ENCODE measurements around the gene CABYR. TPM values are rescaled to one million over a fixed set of nuclear protein-coding genes. Genes with fewer than 3 reads are reported as not detected.

CABYR gene
- total RNA-seq, 4 donors from 2014 or later: 1.1 to 1.5 TPM; not detected in 2

DNA sequence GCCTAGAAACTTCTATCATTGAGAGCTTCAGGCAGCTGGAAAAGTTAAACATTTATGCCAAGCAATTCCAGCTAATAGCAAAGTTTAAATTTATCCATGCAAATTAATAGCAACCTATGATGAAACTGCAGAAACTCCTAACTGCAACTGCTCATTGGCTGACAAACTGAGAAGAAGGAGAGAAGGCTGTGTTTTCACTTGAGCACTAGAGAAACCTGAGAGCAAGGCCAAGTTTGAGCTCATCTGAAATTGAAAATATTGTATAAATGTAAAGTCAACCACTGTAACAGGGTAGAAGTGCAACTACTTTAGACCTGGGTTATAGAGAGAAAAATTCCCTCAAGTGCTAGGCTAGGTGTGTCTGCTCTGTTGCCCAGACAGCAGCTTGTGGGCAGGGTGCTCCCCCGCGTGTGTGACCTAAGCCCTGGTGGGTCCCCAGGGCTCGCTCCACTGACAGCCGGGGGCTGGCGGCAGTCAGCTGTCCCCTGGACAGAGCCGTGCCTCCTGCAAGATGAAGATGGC, 50.2 kb downstream of the CABYR start:
- Histone ChIP-seq H3K4me1 (peaks cover 0 to 4% (median 1%) of the 10 kb centered on the region in 4 donors), H3K9me3 (no peaks in the 10 kb centered on the region), H3K27ac (no peak overlapping the region), H3K36me3 (peaks cover 0 to 6% (median 2%) of the 10 kb centered on the region in 4 donors), H3K27me3 (no peaks in the 10 kb centered on the region), H3K4me3 (no peak overlapping the region)
- in situ Hi-C loops (cut with MboI; ENCODE audit: low pct_ligation_motif_present in 1 of 4, low pct_unique_long_range_greater_than_20kb in 1 of 4, low sequenced_read_pairs in 3 of 4): loop anchor here in 2 of 4 donors (25.0 kb wide), 1 partner anchor 298 kb away; no protein-coding TSS in a partner anchor
- WGBS, 2 donors (ENCODE audit: low coverage in 1 of 2): 66% methylated on average over 6 of the region's 6 CpGs; no CpG with 5 or more reads in 1 of the 2 donors
- no peak for TF ChIP-seq EP300 (IDR thresholded peaks at IDR 0.05; ENCODE audit: low read depth)
- no peak for TF ChIP-seq POLR2A (IDR thresholded peaks at IDR 0.05)
- TF ChIP-seq, protein P1, sequence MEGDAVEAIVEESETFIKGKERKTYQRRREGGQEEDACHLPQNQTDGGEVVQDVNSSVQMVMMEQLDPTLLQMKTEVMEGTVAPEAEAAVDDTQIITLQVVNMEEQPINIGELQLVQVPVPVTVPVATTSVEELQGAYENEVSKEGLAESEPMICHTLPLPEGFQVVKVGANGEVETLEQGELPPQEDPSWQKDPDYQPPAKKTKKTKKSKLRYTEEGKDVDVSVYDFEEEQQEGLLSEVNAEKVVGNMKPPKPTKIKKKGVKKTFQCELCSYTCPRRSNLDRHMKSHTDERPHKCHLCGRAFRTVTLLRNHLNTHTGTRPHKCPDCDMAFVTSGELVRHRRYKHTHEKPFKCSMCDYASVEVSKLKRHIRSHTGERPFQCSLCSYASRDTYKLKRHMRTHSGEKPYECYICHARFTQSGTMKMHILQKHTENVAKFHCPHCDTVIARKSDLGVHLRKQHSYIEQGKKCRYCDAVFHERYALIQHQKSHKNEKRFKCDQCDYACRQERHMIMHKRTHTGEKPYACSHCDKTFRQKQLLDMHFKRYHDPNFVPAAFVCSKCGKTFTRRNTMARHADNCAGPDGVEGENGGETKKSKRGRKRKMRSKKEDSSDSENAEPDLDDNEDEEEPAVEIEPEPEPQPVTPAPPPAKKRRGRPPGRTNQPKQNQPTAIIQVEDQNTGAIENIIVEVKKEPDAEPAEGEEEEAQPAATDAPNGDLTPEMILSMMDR (IDR thresholded peaks at IDR 0.05): no peak
- TF ChIP-seq POLR2AphosphoS5 (IDR thresholded peaks at IDR 0.05): no peak
- no peak for DNase-seq
- intact Hi-C loops (cut with DNase I; ENCODE audit: low total_unique reads): no loop called here

DNA sequence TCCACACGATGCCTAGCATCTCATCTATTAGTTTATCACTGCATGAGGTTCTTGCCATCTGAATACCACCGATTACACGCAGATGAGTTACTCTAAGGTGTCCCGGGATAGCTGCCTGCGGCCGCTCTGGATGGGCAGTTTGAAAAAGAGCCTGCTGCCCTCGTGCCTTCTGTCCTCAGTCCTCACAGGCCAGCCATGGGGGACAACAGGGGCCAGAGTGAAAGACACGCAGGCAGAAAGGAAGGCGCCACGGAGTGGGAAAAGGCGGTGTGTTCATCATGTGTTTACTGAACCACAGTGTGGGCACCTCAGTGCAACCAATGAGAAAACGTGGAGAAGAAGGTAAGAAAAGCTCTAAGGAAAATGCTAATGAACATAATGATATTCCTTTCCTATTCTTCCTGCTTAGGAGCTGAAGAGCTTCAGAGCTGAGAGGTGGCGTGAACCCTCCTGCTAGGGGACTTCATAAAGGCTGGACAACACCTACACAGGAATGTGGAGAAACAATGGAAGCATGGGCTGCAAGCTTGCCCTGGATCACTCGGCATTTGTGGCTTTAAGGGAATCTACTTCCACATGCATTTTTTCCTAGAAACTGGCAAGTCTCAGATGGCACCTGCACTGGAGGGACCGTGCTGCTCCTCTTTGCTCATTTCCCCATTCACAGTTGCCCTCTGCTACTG, 50.9 kb downstream of the CABYR start:
- no peaks in the 10 kb centered on the region for H3K27me3 ChIP-seq
- TF ChIP-seq POLR2A (IDR thresholded peaks at IDR 0.05) (no peak), EP300 (IDR thresholded peaks at IDR 0.05; ENCODE audit: low read depth) (no peak), POLR2AphosphoS5 (IDR thresholded peaks at IDR 0.05) (no peak)
- TF ChIP-seq, protein P1 (IDR thresholded peaks at IDR 0.05): no peak
- DNase-seq: no peak
- H3K9me3 ChIP-seq: no peaks in the 10 kb centered on the region
- in situ Hi-C loops (cut with MboI; ENCODE audit: low pct_ligation_motif_present in 1 of 4, low pct_unique_long_range_greater_than_20kb in 1 of 4, low sequenced_read_pairs in 3 of 4) (loop anchor here in 2 of 4 donors (25.0 kb wide), 1 partner anchor 297 kb away; no protein-coding TSS in a partner anchor), intact Hi-C loops (cut with DNase I; ENCODE audit: low total_unique reads) (no loop called here)
- no peak overlapping the region for H3K4me3 ChIP-seq
- H3K27ac ChIP-seq: no peak overlapping the region
- H3K36me3 ChIP-seq: peaks cover 0 to 6% (median 2%) of the 10 kb centered on the region in 4 donors
- peaks cover 0 to 4% (median 1%) of the 10 kb centered on the region in 4 donors for H3K4me1 ChIP-seq
- WGBS, 2 donors (ENCODE audit: low coverage in 1 of 2): 93 to 95% methylated on average over 8 to 15 of the region's 15 CpGs

DNA sequence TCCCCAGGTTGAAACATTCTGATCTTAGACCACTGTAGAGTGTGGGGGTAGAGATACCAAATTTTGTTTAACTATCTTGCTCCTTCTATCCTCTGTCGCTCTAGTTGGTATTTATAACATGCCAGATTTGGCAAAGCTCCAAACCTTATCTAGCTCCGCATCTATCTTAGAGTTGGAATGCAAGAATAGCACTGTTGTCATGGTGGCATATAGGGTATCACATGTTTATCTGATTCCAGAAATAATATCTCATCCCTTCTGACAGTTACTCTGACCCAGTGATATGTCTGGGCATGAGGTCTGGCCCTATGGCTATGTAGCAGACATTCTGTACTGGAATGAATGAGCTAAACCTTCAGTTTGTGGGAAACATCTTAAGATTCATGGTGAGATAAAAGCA, 51.7 kb downstream of the CABYR start:
- Histone ChIP-seq H3K27ac (no peak overlapping the region), H3K4me3 (no peak overlapping the region), H3K36me3 (peaks cover 0 to 5% (median under 1%) of the 10 kb centered on the region in 4 donors), H3K27me3 (no peaks in the 10 kb centered on the region), H3K4me1 (peaks cover 0 to 4% (median 1%) of the 10 kb centered on the region in 4 donors), H3K9me3 (no peaks in the 10 kb centered on the region)
- intact Hi-C loops (cut with DNase I; ENCODE audit: low total_unique reads) (no loop called here), in situ Hi-C loops (cut with MboI; ENCODE audit: low pct_ligation_motif_present in 1 of 4, low pct_unique_long_range_greater_than_20kb in 1 of 4, low sequenced_read_pairs in 3 of 4) (loop anchor here in 2 of 4 donors (25.0 kb wide), 1 partner anchor 297 kb away; no protein-coding TSS in a partner anchor)
- no peak for DNase-seq
- no peak for TF ChIP-seq POLR2AphosphoS5 (IDR thresholded peaks at IDR 0.05)
- 66 to 83% methylated on average over 2 of the region's 2 CpGs for WGBS, 2 donors (ENCODE audit: low coverage in 1 of 2)

DNA sequence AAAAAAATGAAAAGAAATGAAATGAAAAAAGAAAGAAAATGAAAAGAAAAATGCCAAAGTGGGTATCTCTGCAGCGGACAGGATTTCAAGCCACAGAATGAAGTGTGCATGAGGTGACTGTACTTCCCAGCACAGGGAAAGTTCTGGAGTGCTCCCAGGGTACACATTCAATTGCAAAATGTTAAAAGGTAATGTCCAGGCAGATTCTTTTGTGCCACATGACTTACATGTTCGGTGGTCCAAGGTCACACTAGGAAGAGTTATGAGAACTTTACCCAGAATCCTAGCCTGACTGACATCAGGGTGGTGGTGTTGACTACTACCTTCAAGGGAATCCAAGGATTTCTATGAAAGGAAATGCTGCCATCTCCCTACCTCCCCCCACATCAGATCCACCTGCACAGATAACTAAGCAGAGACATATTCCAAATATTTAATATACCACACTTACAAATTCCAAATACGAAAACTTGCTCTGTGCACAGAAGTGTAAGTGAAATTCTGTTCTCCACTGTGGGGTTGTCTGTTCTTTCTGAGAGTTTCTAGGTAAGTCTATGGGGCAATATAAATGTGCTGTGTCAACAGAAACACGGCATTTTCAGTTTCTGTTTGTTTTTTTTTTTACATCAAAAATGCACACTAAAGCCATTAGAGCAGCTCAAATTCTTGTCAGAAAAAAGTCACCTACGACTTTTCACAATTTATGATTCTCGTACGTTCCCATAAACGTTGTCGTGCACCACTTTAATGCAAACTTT, 56.6 kb downstream of the CABYR start:
- no peaks in the 10 kb centered on the region for H3K36me3 ChIP-seq
- WGBS, 2 donors (ENCODE audit: low coverage in 1 of 2): 72% methylated on average over 9 of the region's 9 CpGs
- in situ Hi-C loops (cut with MboI; ENCODE audit: low pct_ligation_motif_present in 1 of 4, low pct_unique_long_range_greater_than_20kb in 1 of 4, low sequenced_read_pairs in 3 of 4) (loop anchor here in 2 of 4 donors (25.0 kb wide), 1 partner anchor 292 kb away; no protein-coding TSS in a partner anchor), intact Hi-C loops (cut with DNase I; ENCODE audit: low total_unique reads) (no loop called here)
- H3K27me3 ChIP-seq: no peaks in the 10 kb centered on the region
- no peak for DNase-seq
- no peak overlapping the region for H3K4me3 ChIP-seq
- no peaks in the 10 kb centered on the region for H3K9me3 ChIP-seq
- peaks cover 0 to 2% (median 0%) of the 10 kb centered on the region in 4 donors for H3K4me1 ChIP-seq
- TF ChIP-seq POLR2AphosphoS5 (IDR thresholded peaks at IDR 0.05): no peak
- TF ChIP-seq, protein P1 (IDR thresholded peaks at IDR 0.05): no peak
- no peak for TF ChIP-seq EP300 (IDR thresholded peaks at IDR 0.05; ENCODE audit: low read depth)
- TF ChIP-seq POLR2A (IDR thresholded peaks at IDR 0.05): no peak
- H3K27ac ChIP-seq: no peak overlapping the region

Measured in transverse colon (tissue), 4 donors.